ENCODE data around the gene PRPF39. TPM values are rescaled to one million over a fixed set of nuclear protein-coding genes. Genes with fewer than 3 reads are reported as not detected.

Gene PRPF39
- total and polyA plus RNA-seq, 10 of the 15 experiments (the other 5 are each of a cell fraction or from before 2014, with no cell fraction given), result 22.1 to 91.7 (median 36.9) TPM

- ChIA-PET RAD21 (ENCODE audit: unreplicated experiment) (interaction anchor here (1.1 kb wide), 1 partner anchor 14 kb away, joined by 3 read pairs; no protein-coding TSS in a partner anchor), SMC1A (ENCODE audit: uncharacterized antibody, unreplicated experiment) (interaction anchor here (0.6 to 1.9 kb wide), 5 partner anchors 11 to 108 kb away, joined by 3 to 6 read pairs (median 3); no protein-coding TSS in a partner anchor), POLR2A (interaction anchor here (1.1 kb wide), 1 partner anchor 16 kb away, joined by 3 read pairs; no protein-coding TSS in a partner anchor), CTCF (interaction anchor here (1.1 kb wide), 2 partner anchors 10 to 19 kb away, joined by 3 read pairs; no protein-coding TSS in a partner anchor)
- Histone ChIP-seq H3K9me3 (replicated peaks; ENCODE audit: control insufficient read depth, insufficient read depth, low read length) (no peaks in the 10 kb centered on the region), H2AFZ (ENCODE audit: control insufficient read depth, low read depth, low read length) (no peak overlapping the region), H4K20me1 (ENCODE audit: control insufficient read depth, insufficient read depth) (no peaks in the 10 kb centered on the region), H3K79me2 (ENCODE audit: control insufficient read depth, insufficient read depth, low read length) (peaks cover 1% of the 10 kb centered on the region; the same call in 1 of the 2 replicates), H3K4me3 (no peak overlapping the region), H3K27ac (ENCODE audit: control insufficient read depth, insufficient read depth) (no peak overlapping the region), H3K4me2 (ENCODE audit: control insufficient read depth, insufficient read depth) (no peak overlapping the region), H3K36me3 (ENCODE audit: control insufficient read depth in 2 of 2, insufficient read depth in 2 of 2, low read length in 1 of 2) (peaks cover 0 to 8% of the 10 kb centered on the region in 2 experiments; a peak in 2 of 4 replicates), H3K9ac (ENCODE audit: control insufficient read depth, insufficient read depth, low read length) (no peak overlapping the region), H3K27me3 (replicated peaks in 1 of 2; ENCODE audit: control insufficient read depth in 2 of 2, insufficient read depth in 2 of 2, low read length in 1 of 2) (no peaks in the 10 kb centered on the region), H3K4me1 (ENCODE audit: control insufficient read depth, insufficient read depth, low read length) (peaks cover 8% of the 10 kb centered on the region)
- no TSS peak for BruUV-seq (replicated peaks)
- TF ChIP-seq NFXL1 (IDR thresholded peaks at IDR 0.05; ENCODE audit: borderline replicate concordance) (no peak), ZBED1 (IDR thresholded peaks at IDR 0.05; ENCODE audit: borderline replicate concordance) (no peak), SUPT20H (IDR thresholded peaks at IDR 0.05; ENCODE audit: borderline replicate concordance, control insufficient read depth, low read depth, low read length) (no peak), ZNF217 (IDR thresholded peaks at IDR 0.05) (no peak), YY1 (IDR thresholded peaks at IDR 0.05; ENCODE audit: low read depth, low read length) (no peak), PAX8 (IDR thresholded peaks at IDR 0.05) (no peak), RAD21 (IDR thresholded peaks at IDR 0.05; ENCODE audit: insufficient read depth, low read depth, low read length) (no peak), STAT3 (IDR thresholded peaks at IDR 0.05; ENCODE audit: low read depth, low read length) (no peak), JUND (IDR thresholded peaks at IDR 0.05; ENCODE audit: low read depth, low read length) (no peak), CREB1 (IDR thresholded peaks at IDR 0.05; ENCODE audit: low read depth) (no peak), POLR2A (IDR thresholded peaks at IDR 0.05; ENCODE audit: low read depth, low read length) (no peak), MEF2A (IDR thresholded peaks at IDR 0.05; ENCODE audit: insufficient read depth, low read depth, low read length) (no peak), IRF5 (IDR thresholded peaks at IDR 0.05; ENCODE audit: borderline replicate concordance) (no peak), HDAC2 (IDR thresholded peaks at IDR 0.05) (no peak), BCLAF1 (IDR thresholded peaks at IDR 0.05) (no peak), RAD51 (IDR thresholded peaks at IDR 0.05) (no peak), SUZ12 (IDR thresholded peaks at IDR 0.05; ENCODE audit: unreplicated experiment) (no peak), SMARCA5 (IDR thresholded peaks at IDR 0.05) (no peak), RELB (IDR thresholded peaks at IDR 0.05; ENCODE audit: low read depth) (no peak)
- DNase-seq (ENCODE audit: low read depth, low spot score) (no peak), ATAC-seq (no peak), FAIRE-seq (no peak)
- intact Hi-C loops (cut with micrococcal nuclease; ENCODE audit: unreplicated experiment), result no loop called here
- 100% methylated on average over 3 of the region's 3 CpGs for WGBS (ENCODE audit: insufficient coverage, insufficient replicate concordance, low lambda C conversion rate, missing lambda C conversion rate)
- in situ Hi-C loops (cut with MboI), result no loop called here
These were observed 65.7 kb downstream of the PRPF39 start for GRCh38 chr14:45149602-45150001.
